D721Med (cell line): ENCODE results near the gene HADHB.

ENCODE experiments used
- DNase-seq: peaks from one replicate; pipeline ENCODE4 v3.0.0; 2011; ENCODE audit warnings: low spot score; ENCODE audit not compliant: insufficient read length
- FAIRE-seq: peaks from 2 replicates; lab custom pipeline; 2011; peaks lifted over from hg19 to GRCh38; lab: Jason Lieb, UNC
- TF ChIP-seq, protein P1 (sequence below): IDR thresholded peaks from 2 replicates; pipeline ENCODE4 v1.5.1; 2012; ENCODE audit warnings: mild to moderate bottlenecking, control low read depth; ENCODE audit not compliant: insufficient read depth; ENCODE audit errors: missing control alignments

The HADHB gene

DNA sequence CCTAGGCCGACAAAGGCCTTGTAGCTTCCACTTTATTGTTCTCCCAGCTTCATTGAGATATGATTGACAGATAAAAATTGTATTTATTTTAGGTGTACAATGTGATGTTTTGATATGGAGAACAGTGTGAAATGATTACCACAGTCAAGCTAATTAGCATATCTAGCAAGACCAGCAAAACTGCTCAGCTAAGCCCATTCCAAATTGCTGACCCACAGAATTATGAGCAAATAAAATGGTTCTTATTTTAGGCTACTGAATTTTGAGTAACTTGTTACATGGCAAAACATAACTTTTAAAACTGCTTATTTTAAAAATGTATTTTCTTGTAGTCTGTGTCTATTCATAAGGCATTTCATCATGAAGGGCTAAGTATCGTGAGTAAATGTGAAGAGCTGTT, 92.6 kb downstream of the HADHB start:
- no peak for DNase-seq
- FAIRE-seq, result no peak
- TF ChIP-seq, protein P1, sequence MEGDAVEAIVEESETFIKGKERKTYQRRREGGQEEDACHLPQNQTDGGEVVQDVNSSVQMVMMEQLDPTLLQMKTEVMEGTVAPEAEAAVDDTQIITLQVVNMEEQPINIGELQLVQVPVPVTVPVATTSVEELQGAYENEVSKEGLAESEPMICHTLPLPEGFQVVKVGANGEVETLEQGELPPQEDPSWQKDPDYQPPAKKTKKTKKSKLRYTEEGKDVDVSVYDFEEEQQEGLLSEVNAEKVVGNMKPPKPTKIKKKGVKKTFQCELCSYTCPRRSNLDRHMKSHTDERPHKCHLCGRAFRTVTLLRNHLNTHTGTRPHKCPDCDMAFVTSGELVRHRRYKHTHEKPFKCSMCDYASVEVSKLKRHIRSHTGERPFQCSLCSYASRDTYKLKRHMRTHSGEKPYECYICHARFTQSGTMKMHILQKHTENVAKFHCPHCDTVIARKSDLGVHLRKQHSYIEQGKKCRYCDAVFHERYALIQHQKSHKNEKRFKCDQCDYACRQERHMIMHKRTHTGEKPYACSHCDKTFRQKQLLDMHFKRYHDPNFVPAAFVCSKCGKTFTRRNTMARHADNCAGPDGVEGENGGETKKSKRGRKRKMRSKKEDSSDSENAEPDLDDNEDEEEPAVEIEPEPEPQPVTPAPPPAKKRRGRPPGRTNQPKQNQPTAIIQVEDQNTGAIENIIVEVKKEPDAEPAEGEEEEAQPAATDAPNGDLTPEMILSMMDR, result no peak
